HepG2 (cell line): ENCODE results near the gene RPL21. TPM values are rescaled to one million over a fixed set of nuclear protein-coding genes. Genes with fewer than 3 reads are reported as not detected.

Experiments used
- ATAC-seq: fragments of 200-7000 bp; cut with Tn5 transposase; 3 replicates; pipeline ENCODE4 v1.9.1; 2020; ENCODE audit warnings: mild to moderate bottlenecking, moderate library complexity
- BruUV-seq: library from RNA; stranded (reverse); fragments of 400-500 nt; replicated peaks from 2 replicates; lab custom pipeline; 2021; lab: Mats Ljungman, UMichigan
- CTCF ChIA-PET: fragments of 300-600 bp; formaldehyde crosslinking; extraction: SDS; loops from one replicate; lab custom pipeline; 2021; ENCODE audit warnings: low total read pairs, inconsistent platforms, low intra/inter-chr PET ratio; lab: Yijun Ruan, JAX
- POLR2A ChIA-PET: fragments of 350-600 bp; sonication (Branson Sonifier 250); formaldehyde crosslinking; loops from one replicate; lab custom pipeline; 2020; ENCODE audit warnings: antibody characterized with exemption, inconsistent platforms; lab: Yijun Ruan, JAX
- DNase-seq: peaks from one replicate; pipeline ENCODE4 v3.0.0-alpha.2; 2015; ENCODE audit warnings: low spot score
- FAIRE-seq: peaks from 3 replicates; lab custom pipeline; 2011; peaks lifted over from hg19 to GRCh38; lab: Jason Lieb, UNC
- H2AFZ ChIP-seq: one replicate; pipeline ENCODE4 v1.6.1; 2011; ENCODE audit warnings: low read length, inconsistent platforms
- H3K27ac ChIP-seq: fragments of 300-600 bp; 3 replicates; pipeline ENCODE4 v1.8.0; 2011; ENCODE audit warnings: mixed run types, mild to moderate bottlenecking, mixed read lengths, low read length, inconsistent platforms; ENCODE audit not compliant: insufficient read depth; ENCODE audit errors: extremely low read length
- H3K27me3 ChIP-seq, 2 experiments: fragments of 200-600 bp in 1 of 2; 2 replicates in 1 of 2; 3 replicates in 1 of 2; pipeline versions ENCODE4 v1.6.0 to v1.8.0; 2011; ENCODE audit warnings: low read length in 2 of 2, mild to moderate bottlenecking in 2 of 2, moderate library complexity in 2 of 2, inconsistent platforms in 1 of 2; ENCODE audit not compliant: insufficient read depth in 2 of 2, control insufficient read depth in 1 of 2
- H3K36me3 ChIP-seq, 2 experiments: fragments of 200-600 bp in 1 of 2; replicated peaks in 1 of 2; 2 replicates in 1 of 2; 3 replicates in 1 of 2; pipeline versions ENCODE4 v1.5.1 to v1.8.0; 2011; ENCODE audit warnings: low read length in 2 of 2, inconsistent platforms in 1 of 2; ENCODE audit not compliant: insufficient read depth in 2 of 2, control insufficient read depth in 1 of 2
- H3K4me1 ChIP-seq: 2 replicates; pipeline ENCODE4 v1.5.1; 2012; ENCODE audit warnings: low read length, inconsistent platforms; ENCODE audit not compliant: insufficient read depth
- H3K4me2 ChIP-seq: 2 replicates; pipeline ENCODE4 v1.6.0; 2011; ENCODE audit warnings: low read depth, low read length, inconsistent platforms
- H3K4me3 ChIP-seq, 3 experiments: fragments of 200-600 bp in 1 of 3; sonication (generic), shearing (Covaris generic) in 1 of 3; replicated peaks in 1 of 3; 2 replicates each; pipeline ENCODE4 v1.5.1; 2011 to 2016; ENCODE audit warnings: low read length in 3 of 3, inconsistent platforms in 2 of 3, low read depth in 2 of 3, mild to moderate bottlenecking in 2 of 3, control low read depth in 1 of 3, mixed read lengths in 1 of 3; ENCODE audit not compliant: insufficient read depth in 1 of 3
- H3K79me2 ChIP-seq: one replicate; pipeline ENCODE4 v1.6.1; 2011; ENCODE audit warnings: low read length, inconsistent platforms; ENCODE audit not compliant: insufficient read depth
- H3K9ac ChIP-seq: 2 replicates; pipeline ENCODE4 v1.6.0; 2011; ENCODE audit warnings: mild to moderate bottlenecking, low read depth, low read length, inconsistent platforms; ENCODE audit not compliant: insufficient read depth
- H3K9me3 ChIP-seq: 2 replicates; pipeline ENCODE4 v1.5.1; 2012; ENCODE audit warnings: mild to moderate bottlenecking, low read length
- H4K20me1 ChIP-seq: 2 replicates; pipeline ENCODE4 v1.6.0; 2011; ENCODE audit warnings: inconsistent platforms, mild to moderate bottlenecking, low read length, moderate library complexity; ENCODE audit not compliant: insufficient read depth
- AKNA ChIP-seq: sonication (generic); formaldehyde crosslinking; IDR thresholded peaks from 2 replicates; pipeline ENCODE4 v1.4.0; 2020; ENCODE audit warnings: missing genetic modification reagents, borderline replicate concordance
- FOXK1 ChIP-seq: sonication (generic); formaldehyde crosslinking; IDR thresholded peaks from 2 replicates; pipeline ENCODE4 v1.4.0; 2020; ENCODE audit warnings: low read depth, missing genetic modification reagents, borderline replicate concordance
- GPBP1L1 ChIP-seq: sonication (generic); formaldehyde crosslinking; IDR thresholded peaks from 2 replicates; pipeline ENCODE4 v1.5.0; 2020; ENCODE audit warnings: mild to moderate bottlenecking, missing genetic modification reagents
- KLF15 ChIP-seq: sonication (generic); formaldehyde crosslinking; IDR thresholded peaks from 2 replicates; pipeline ENCODE4 v1.8.1; 2023; ENCODE audit warnings: borderline replicate concordance, mild to moderate bottlenecking, inconsistent platforms, missing genetic modification reagents, mixed read lengths
- KLF16 ChIP-seq, 2 experiments: sonication (generic) in 1 of 2; formaldehyde crosslinking in 1 of 2; IDR thresholded peaks; 2 replicates each; pipeline versions ENCODE4 v1.6.1 to v1.8.0; 2016 to 2023; ENCODE audit warnings: missing genetic modification reagents in 2 of 2, missing compliant biosample characterization in 1 of 2
- KLF9 ChIP-seq: IDR thresholded peaks from 2 replicates; pipeline ENCODE4 v1.6.1; 2016; ENCODE audit warnings: low read depth
- MAFK ChIP-seq, 2 experiments: IDR thresholded peaks in 1 of 2; conservative IDR thresholded peaks in 1 of 2; 2 replicates each; pipeline ENCODE4 v1.6.1; 2011; ENCODE audit warnings: improper control_type of control experiment in 2 of 2, low read length in 2 of 2
- SOX5 ChIP-seq: IDR thresholded peaks from 2 replicates; pipeline ENCODE4 v1.6.1; 2016; ENCODE audit warnings: borderline replicate concordance
- THYN1 ChIP-seq: sonication (generic); formaldehyde crosslinking; IDR thresholded peaks from 2 replicates; pipeline ENCODE4 v1.8.1; 2023; ENCODE audit warnings: low read depth, mild to moderate bottlenecking, moderate library complexity, missing genetic modification reagents, borderline replicate concordance
- ZFP36L2 ChIP-seq: sonication (generic); formaldehyde crosslinking; IDR thresholded peaks from 2 replicates; pipeline ENCODE4 v1.4.0; 2020; ENCODE audit warnings: missing genetic modification reagents
- ZNF317 ChIP-seq: sonication (generic); formaldehyde crosslinking; IDR thresholded peaks from 2 replicates; pipeline ENCODE4 v1.5.0; 2020; ENCODE audit warnings: mild to moderate bottlenecking, missing genetic modification reagents
- ZNF383 ChIP-seq: sonication (generic); formaldehyde crosslinking; IDR thresholded peaks from 2 replicates; pipeline ENCODE4 v1.4.0; 2020; ENCODE audit warnings: missing genetic modification reagents, mild to moderate bottlenecking, borderline replicate concordance
- ZNF430 ChIP-seq: sonication (generic); formaldehyde crosslinking; IDR thresholded peaks from 2 replicates; pipeline ENCODE4 v1.9.0; 2021; ENCODE audit warnings: mild to moderate bottlenecking, missing genetic modification reagents
- ZNF530 ChIP-seq: sonication (generic); formaldehyde crosslinking; IDR thresholded peaks from 2 replicates; pipeline ENCODE4 v1.5.0; 2020; ENCODE audit warnings: low read depth, mild to moderate bottlenecking, missing genetic modification reagents
- ZNF629 ChIP-seq: sonication (generic); formaldehyde crosslinking; conservative IDR thresholded peaks from 2 replicates; pipeline ENCODE4 v1.5.0; 2020; ENCODE audit warnings: missing genetic modification reagents
- ZNF7 ChIP-seq: IDR thresholded peaks from 2 replicates; pipeline ENCODE4 v1.6.1; 2016; ENCODE audit warnings: missing biosample characterization, missing genetic modification reagents
- ZNF746 ChIP-seq: sonication (generic); formaldehyde crosslinking; IDR thresholded peaks from 2 replicates; pipeline ENCODE4 v1.8.0; 2022; ENCODE audit warnings: mild to moderate bottlenecking, missing genetic modification reagents
- WGBS: methylation state at CpG from one replicate; pipeline ENCODE4 v1.1.6; 2017; ENCODE audit warnings: low lambda C conversion rate; 5-methylcytosine and 5-hydroxymethylcytosine counted together
- in situ Hi-C: cut with HindIII; loops from 2 replicates; pipeline ENCODE4 v1.10.0; 2017; ENCODE audit warnings: low pct_unique_long_range_greater_than_20kb; ENCODE audit not compliant: extremely low pct_ligation_motif_present
- intact Hi-C: fragments of 100-400 bp; cut with micrococcal nuclease; formaldehyde crosslinking; loops from one replicate; pipeline ENCODE4 v1.10.0; 2022; ENCODE audit not compliant: unreplicated experiment
- polyA plus RNA-seq, 8 experiments: library from polyadenylated mRNA; depleted of rRNA in 3 of 8; stranded (reverse) in 7 of 8; unstranded in 1 of 8; fragments of >200 nt; fragmentation: Illumina TruSeq in 4 of 8; extraction: Trizol in 4 of 8; gene quantifications; 2 replicates each; pipeline versions ENCODE4 v1.2.1 to v1.2.3, GENCODE V29; 2011 to 2016; ENCODE audit warnings: low read depth in 4 of 8, missing spikeins in 1 of 8, mixed read lengths in 1 of 8; ENCODE audit not compliant: insufficient read depth in 1 of 8
- total RNA-seq, 5 experiments: library from RNA; depleted of rRNA; stranded (reverse); fragments of >200 nt; fragmentation: Illumina TruSeq; extraction: Trizol; gene quantifications; 2 replicates each; pipeline ENCODE4 v1.2.3, GENCODE V29; 2016; ENCODE audit warnings: low read depth in 1 of 5

RPL21 gene
- total and polyA plus RNA-seq, 2 of the 13 experiments (the other 11 are each of a cell fraction or from before 2014, with no cell fraction given) = 1,234 to 1,261 TPM

GRCh38 chr13:27289011-27289665, 37.8 kb downstream of the RPL21 start (continued):
- TF ChIP-seq ZFP36L2 (CRISPR knock-in tag) = no peak
- no peak for TF ChIP-seq ZNF629 (CRISPR knock-in tag)
- no peak for TF ChIP-seq GPBP1L1 (CRISPR knock-in tag)
- TF ChIP-seq MAFK (conservative IDR thresholded peaks at IDR 0.05 in 1 of 2, IDR thresholded peaks at IDR 0.05 in 1 of 2; ENCODE audit: low read length in 2 of 2) = no peak
- no peak for TF ChIP-seq ZNF430 (CRISPR knock-in tag)

GRCh38 chr13:27290715-27291114, 39.4 kb downstream of the RPL21 start:
- ChIA-PET CTCF (no interaction called here), POLR2A (no interaction called here)
- ATAC-seq (no peak), DNase-seq (no peak), FAIRE-seq (no peak)
- BruUV-seq = no TSS peak
- Histone ChIP-seq H4K20me1 (no peaks in the 10 kb centered on the region), H2AFZ (no peak overlapping the region), H3K27ac (no peak overlapping the region), H3K9me3 (no peaks in the 10 kb centered on the region), H3K27me3 (peaks cover 0 to 4% of the 10 kb centered on the region in 2 experiments; a peak in 1 of 5 replicates), H3K79me2 (no peaks in the 10 kb centered on the region), H3K36me3 (no peaks in the 10 kb centered on the region), H3K9ac (no peak overlapping the region), H3K4me1 (no peaks in the 10 kb centered on the region), H3K4me2 (no peak overlapping the region), H3K4me3 (no peak overlapping the region)
- in situ Hi-C loops = no loop called here
- intact Hi-C loops = no loop called here
- WGBS = 33% methylated on average over 4 of the region's 4 CpGs
- TF ChIP-seq SOX5 (CRISPR knock-in tag) (no peak), THYN1 (CRISPR knock-in tag) (no peak), ZNF7 (no peak), ZNF317 (CRISPR knock-in tag) (no peak), KLF16 (CRISPR knock-in tag; IDR thresholded peaks at IDR 0.05) (no peak), KLF15 (CRISPR knock-in tag) (no peak), FOXK1 (CRISPR knock-in tag) (no peak), KLF9 (no peak), ZNF530 (CRISPR knock-in tag) (no peak), ZNF746 (CRISPR knock-in tag) (no peak), ZNF383 (CRISPR knock-in tag) (no peak), AKNA (CRISPR knock-in tag) (no peak)
